Urothelium cell line (cell line): ENCODE measurements around the gene SPINDOC.
A peak's percentile ranks its signal among the peaks of the same experiment; 100 is the strongest.

Source experiments
- DNase-seq: peaks from one replicate; pipeline ENCODE4 v3.0.0; 2011; ENCODE audit warnings: low spot score, mixed read lengths
- FAIRE-seq: peaks from 2 replicates; lab custom pipeline; 2011; peaks lifted over from hg19 to GRCh38; lab: Jason Lieb, UNC

Gene SPINDOC

GRCh38 chr11:63829823-63830489 lies 16.7 kb downstream of the SPINDOC start:
- DNase-seq (no peak), FAIRE-seq (no peak)

- no peak for DNase-seq
- FAIRE-seq, result no peak
Measured at GRCh38 chr11:63831326-63831725, 18.1 kb downstream of the SPINDOC start.

DNA sequence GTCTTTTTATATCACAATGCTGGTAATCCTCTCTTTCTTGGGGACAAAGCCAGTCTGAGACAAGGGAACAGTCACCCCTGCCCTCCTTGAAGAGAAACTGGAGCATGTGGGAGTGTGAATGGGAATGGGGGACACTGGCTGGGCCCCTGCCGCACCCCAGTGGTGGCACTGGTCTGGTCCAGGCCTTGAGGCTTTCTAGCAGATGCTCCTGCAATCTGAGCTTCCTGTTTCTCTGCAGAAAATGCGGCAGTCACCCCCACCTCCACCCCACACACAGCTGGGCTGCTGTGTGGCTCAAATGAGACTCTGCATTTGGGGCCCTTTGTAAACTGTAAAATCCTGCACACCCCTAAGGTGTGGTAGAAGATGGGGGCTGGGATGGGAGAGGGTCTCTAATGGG lies 19.1 kb downstream of the SPINDOC start:
- DNase-seq, result no peak
- FAIRE-seq, result no peak

GRCh38 chr11:63833048-63833447 lies 19.8 kb downstream of the SPINDOC start:
- no peak for FAIRE-seq
- DNase-seq, result no peak

DNA sequence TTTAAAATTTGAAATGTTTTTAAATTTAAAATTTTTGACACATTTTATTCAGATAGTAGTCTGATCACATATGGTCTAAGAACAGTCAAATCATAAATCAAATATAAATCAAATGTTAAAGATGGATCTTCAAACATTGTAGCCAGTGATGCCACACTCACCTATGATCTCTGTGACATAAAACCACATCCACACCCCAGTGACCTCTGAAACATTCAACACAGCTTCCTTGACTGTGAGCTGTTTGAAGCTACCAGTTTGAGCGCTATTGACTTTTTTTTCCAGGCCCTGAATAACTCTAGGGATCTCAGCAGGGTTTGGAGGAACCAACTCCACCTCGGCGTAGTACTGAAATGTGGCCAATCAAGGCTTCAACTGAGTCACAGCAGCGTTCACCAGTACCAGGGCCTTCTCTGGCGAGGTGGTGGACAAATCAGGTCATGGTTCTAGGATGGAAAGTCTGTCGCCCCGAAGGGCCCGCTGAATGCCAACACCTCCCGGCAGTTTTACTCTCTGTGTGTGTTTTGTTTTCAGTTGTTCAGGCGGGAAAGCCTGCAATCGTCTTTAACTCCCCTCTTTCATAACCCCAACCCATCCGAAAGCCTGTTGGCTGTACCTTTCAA lies 21.4 kb downstream of the SPINDOC start:
- FAIRE-seq (no peak), DNase-seq (no peak)

DNA sequence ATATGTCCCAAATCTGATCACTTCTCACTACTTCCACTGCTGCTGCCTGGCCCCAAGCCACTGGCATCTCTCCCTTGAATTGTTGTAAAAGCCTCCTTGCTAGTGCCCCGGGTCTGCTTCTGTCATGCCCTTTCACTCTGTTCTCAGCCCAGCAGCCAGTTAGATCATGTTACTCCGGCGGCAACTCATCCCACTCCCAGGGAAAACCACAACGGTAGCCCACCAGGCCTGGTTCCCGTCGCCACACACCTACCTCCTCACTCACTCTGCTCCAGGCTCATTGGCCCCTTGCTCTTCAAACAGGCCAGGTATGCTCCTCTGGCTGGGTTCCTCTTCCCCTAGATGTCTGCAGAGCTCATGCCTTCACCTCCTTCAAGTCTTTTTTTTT lies 21.9 kb downstream of the SPINDOC start:
- no peak for FAIRE-seq
- DNase-seq, result no peak

DNA sequence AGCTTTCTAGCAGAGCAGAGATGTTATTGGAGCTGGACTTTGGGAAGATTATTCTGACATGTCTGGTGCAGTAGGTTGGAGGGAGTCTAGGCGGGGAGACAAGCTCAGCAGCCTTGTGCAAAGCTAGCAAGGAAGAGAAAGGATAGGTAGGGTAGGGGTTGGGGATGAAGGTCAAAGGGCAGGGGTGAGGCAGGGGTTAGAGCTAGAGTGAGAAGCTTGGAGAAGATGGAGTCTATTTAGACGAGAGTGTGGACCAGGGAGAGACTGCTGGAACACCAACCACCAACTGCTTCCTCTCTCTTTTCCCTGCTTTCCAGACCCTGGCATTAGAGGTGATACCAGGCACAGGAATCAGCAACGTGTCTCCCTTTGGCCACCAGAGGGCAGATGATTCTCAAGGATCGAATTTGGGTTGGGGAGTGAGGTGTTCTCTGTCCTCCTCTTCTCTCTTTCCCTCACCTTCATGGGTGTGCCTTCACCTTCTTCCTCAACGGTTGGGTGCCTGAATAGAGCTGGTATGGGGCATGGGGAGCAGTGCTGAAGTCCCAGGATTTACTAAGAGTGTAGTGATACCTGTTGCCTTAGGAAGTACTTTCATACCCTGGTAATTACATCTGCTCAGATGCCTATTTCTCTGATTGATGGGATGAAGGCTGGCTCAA lies 23.9 kb downstream of the SPINDOC start:
- FAIRE-seq (no peak), DNase-seq (peak; percentile 81)

DNA sequence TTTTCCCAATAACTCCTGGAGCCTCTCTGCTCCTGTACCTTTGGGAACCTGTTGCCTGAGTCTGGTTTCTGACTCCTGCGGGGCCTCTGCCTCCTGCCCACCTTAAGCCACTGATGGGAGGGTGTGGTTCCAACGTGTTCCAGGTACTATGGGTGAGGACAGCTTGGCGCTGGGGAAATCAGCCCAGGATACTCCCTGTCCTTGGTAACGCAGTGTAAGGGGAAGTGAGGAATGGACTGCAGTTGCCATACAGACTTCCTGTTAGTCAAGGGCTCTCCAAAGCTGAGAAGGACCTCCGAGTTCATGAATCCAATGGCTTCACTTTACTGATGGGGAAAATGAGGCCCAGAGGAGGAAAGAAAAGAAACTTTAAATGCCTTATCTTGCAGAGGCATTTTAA lies 24.5 kb downstream of the SPINDOC start:
- no peak for FAIRE-seq
- no peak for DNase-seq

- no peak for FAIRE-seq
- no peak for DNase-seq
Measured at GRCh38 chr11:63838150-63838677, 25.0 kb downstream of the SPINDOC start.

DNA sequence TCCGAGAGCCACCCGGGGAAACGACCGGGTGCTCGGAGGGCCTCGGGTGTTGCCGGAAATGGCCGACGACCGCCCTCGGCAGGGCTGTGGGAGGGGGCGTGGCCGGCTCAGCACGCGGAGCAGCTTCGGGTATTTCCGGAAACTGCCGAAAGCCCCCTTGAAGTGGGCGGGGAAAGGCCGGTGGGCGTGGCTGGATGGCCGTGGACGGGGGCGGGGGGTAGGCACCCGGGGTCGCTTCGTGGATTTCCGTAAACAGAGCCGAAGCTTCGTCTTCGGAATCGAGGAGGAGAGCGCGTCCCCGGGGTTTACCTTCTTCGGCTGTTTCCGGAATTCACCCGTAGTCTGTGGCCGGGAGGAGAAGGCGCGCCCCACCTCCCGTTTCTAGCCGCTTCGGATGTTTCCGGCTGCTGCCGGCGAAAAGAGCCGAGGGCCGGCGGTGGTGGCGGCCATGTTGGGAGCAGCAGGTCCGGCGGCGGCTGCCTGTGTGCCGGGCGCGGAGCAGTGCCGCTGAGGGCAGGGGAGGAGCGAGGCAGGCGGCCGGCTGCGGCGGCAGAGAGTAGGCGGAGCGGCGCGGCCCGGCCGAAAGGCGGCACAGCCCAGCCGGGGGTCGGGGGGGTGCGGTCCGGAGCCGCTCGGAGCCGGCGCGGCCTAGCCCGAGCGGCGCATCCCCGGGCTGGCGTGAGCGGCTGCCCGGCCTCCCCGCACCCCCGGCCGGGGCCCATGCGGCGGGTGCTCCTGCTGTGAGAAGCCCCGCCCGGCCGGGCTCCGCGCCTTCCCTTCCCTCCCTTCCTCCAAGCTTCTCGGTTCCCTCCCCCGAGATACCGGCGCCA lies 25.6 kb downstream of the SPINDOC start, which contains the start of gene MARK2:
Gene MARK2, plus strand, starts transcription at position 433 of the 830 bp plus-strand sequence. Its CDS starts 397 bp downstream, at position 830.
- FAIRE-seq (no peak), DNase-seq (peak; percentile 97)

DNA sequence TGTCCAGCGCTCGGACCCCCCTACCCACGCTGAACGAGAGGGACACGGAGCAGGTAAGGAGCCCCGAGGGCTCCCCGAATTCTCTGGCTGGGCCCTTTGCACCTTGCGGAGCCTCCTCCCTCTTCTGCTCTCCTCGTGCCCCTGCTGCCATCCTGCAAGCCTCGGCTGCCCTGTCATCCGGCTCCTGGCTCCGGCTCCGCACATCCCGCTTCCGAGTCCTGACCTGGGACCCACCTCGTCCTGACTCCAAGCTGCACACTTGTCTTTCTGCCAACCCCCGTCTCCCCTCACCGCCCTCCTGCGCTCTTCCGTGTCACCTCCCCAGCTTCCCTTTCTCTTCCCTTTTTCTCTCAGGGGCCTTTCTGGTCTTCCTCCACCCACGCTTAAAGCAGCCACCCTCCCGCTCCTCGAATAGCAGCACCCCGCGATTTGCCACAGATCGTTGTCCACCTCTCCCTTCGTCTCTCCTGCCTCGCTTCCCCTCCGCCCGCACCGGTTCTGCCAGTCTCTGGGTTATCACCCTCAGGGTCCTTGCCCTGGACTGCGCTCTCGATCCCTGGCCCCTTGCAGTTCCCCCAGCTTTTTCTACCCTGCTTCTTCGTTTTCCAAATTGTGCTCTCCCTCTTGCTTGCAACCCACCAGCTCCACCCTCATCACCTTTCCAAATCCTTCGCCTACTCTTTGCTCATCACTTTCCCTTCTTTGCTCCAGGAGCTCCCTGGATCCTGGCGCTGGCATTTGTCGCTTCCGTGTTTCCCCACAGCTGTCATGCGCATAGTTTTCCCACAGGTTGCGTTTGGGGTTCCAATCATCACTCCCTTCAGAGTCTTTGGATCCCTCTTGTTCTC lies 26.5 kb downstream of the SPINDOC start:
- FAIRE-seq (no peak), DNase-seq (no peak)

DNA sequence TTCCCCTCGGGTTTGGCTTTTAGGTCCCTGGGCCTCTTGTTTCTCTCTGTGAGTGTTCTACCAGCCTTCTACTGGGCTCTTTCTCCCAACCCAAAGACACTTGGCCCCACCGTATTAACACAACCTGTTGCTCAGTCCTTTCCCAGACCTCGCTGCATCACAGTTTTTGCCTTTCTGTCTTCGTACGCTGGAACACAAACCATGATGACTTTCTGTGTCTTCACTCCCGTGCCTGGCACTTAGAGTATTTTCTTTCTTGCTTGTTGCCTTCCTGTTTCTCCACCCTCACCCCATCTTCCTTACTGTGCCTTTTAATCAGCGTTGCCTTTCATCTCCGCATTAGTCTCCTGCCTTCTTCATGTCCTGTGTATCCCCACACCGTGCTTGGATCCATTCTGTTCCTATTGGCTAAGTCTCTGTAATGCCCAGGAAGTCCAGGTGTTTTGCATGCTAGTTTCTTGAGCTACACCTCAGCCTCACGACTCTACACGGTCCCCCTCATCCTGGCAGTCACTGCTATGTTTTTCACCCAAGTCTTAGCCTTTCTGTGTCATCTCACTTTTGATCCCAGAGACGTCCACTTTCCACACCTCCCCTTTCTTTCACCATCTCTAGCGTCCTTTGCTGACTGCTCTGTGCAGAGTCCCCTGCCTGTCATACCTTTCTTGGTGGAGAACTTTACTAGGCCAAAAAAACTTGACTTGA lies 27.3 kb downstream of the SPINDOC start:
- FAIRE-seq (no peak), DNase-seq (no peak)

DNA sequence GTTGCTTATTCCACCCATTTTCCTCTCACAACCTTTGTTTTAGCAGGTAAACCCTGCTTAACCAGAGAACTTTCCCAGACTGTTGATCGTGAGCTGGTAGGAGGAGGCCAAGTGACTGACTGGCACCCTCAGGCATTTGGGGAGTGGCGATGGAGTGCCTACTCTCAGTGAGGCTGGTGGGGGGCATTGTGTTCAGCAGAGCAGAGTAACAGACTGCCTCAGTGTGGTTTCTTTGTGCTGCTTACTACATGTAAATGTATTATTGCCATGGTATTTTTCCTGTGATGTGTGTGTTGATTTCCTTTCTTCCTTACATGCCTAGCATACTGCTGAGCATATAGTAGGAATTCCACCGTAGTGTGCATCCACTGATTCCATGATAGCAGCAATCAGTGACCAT lies 28.3 kb downstream of the SPINDOC start:
- DNase-seq (no peak), FAIRE-seq (no peak)

DNA sequence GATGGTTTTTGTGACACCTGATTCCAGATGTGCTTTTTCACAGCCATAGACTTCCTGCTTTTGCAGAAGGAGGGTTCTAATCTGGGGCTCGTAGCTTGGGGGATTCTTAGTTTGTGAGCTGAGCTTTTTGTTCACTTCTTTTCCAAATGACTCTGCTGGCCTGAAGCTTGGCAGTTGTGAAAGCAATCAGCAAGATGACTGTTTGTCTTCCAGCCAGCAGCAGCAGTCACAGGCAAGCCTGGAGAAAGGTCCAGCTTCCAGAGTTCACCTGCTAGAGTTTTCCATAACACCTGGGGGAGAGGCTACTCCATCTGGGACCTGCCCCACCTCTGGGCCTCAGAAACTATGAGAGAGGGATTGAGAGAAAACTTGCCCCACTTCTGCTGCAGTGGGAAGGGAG lies 29.8 kb downstream of the SPINDOC start:
- DNase-seq (no peak), FAIRE-seq (no peak)

- no peak for FAIRE-seq
- no peak for DNase-seq
Measured at GRCh38 chr11:63844836-63845235, 31.6 kb downstream of the SPINDOC start.

GRCh38 chr11:63845303-63845702 lies 32.0 kb downstream of the SPINDOC start:
- FAIRE-seq (no peak), DNase-seq (no peak)

DNA sequence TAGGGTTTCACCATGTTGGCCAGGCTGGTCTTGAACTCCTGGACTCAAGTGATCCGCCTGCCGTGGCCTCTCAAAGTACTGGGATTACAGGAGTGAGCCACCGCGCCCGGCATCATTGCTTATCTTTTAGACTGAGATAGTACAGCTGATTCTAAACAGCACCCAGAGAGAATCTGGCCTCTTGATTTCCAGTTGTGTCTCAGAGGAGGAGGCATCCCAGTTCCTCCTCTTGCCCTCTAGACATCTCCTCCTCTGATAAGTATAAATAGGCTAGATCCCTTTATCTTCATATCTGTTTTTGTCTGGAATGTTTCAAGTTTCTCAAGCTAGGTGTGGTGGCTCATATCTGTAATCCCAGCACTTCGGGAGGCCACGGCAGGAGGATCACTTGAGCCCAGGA lies 32.7 kb downstream of the SPINDOC start:
- FAIRE-seq, result no peak
- no peak for DNase-seq

DNA sequence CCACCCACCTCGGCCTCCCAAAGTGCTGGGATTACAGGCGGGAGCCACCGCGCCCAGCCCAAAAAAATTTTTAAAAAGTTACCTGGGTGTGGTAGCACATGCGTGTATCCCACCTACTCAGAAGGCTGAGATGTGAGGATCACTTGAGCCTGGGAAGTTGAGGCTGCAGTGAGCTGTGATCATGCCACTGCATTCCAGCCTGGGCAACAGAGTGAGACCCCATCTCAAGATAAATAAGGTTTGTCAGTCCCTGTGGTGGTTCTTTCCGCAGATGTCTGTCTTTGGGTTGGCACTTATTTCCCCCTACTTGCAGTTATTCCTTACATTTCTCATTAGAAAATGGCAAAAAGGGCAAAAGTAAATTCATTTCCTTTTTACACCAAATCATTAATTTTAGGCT lies 33.6 kb downstream of the SPINDOC start:
- FAIRE-seq (no peak), DNase-seq (no peak)

GRCh38 chr11:63847363-63847762 lies 34.1 kb downstream of the SPINDOC start:
- DNase-seq (no peak), FAIRE-seq (no peak)

DNA sequence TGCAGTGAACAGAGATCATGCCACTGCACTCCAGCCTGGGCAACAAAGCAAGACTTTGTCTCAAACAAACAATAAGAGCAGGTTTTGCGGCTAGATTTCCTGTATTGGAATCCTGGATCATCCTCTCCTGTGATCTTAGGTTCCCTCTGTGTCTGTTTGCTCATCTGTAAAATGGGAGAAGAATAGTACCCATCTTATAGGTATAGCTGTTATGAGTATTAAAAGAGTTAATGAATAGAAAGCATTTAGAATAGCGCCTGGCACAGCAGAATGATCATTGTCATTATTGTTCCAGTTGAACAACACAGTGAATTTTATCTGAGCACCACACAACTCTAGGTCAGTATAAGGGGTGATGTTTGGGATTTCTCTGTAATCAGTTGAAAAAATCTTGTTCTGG lies 36.4 kb downstream of the SPINDOC start:
- no peak for FAIRE-seq
- DNase-seq, result no peak
